RPMI8226 (cell line): ENCODE results near the gene THBS4.

Experiments used
- DNase-seq: peaks from one replicate; pipeline ENCODE4 v3.0.0-alpha.2; 2015

THBS4 gene

GRCh38 chr5:80034962-80035821 lies at the start of gene THBS4:
THBS4 (plus strand) TSS chr5:80035348; CDS start chr5:80035538, 190 bp downstream.
- no peak for DNase-seq

GRCh38 chr5:79986260-79986659 lies 48.9 kb upstream of the THBS4 start:
- no peak for DNase-seq

- no peak for DNase-seq
Observed at GRCh38 chr5:79990205-79990597, 44.9 kb upstream of the THBS4 start.

- DNase-seq: peak; percentile 94
Observed at GRCh38 chr5:79990598-79991507, 44.3 kb upstream of the THBS4 start, which contains the start of gene MTX3. MTX3 (minus strand) TSS chr5:79991262; CDS start chr5:79991238, 24 bp downstream.

GRCh38 chr5:79992891-79993657 lies 42.1 kb upstream of the THBS4 start:
- no peak for DNase-seq

GRCh38 chr5:79999722-80000121 lies 35.4 kb upstream of the THBS4 start:
- no peak for DNase-seq

GRCh38 chr5:80002677-80003076 lies 32.5 kb upstream of the THBS4 start:
- DNase-seq: no peak

GRCh38 chr5:80008995-80009765 lies 26.0 kb upstream of the THBS4 start:
- no peak for DNase-seq

GRCh38 chr5:80010754-80011392 lies 24.3 kb upstream of the THBS4 start:
- no peak for DNase-seq

GRCh38 chr5:80025069-80025468 lies 10.1 kb upstream of the THBS4 start:
- DNase-seq: no peak

GRCh38 chr5:80026841-80027240 lies 8.3 kb upstream of the THBS4 start:
- no peak for DNase-seq

- DNase-seq: no peak
Observed at GRCh38 chr5:80031109-80031508, 4.0 kb upstream of the THBS4 start.

GRCh38 chr5:80033513-80033912 lies 1.6 kb upstream of the THBS4 start:
- DNase-seq: no peak

- DNase-seq: no peak
Observed at GRCh38 chr5:80034559-80034958, 589 bp upstream of the THBS4 start.

- no peak for DNase-seq
Observed at GRCh38 chr5:80035839-80036238, 691 bp downstream of the THBS4 start.

GRCh38 chr5:80036615-80037014 lies 1.5 kb downstream of the THBS4 start:
- DNase-seq: no peak

GRCh38 chr5:80037366-80037765 lies 2.2 kb downstream of the THBS4 start:
- no peak for DNase-seq

GRCh38 chr5:80039650-80040049 lies 4.5 kb downstream of the THBS4 start:
- DNase-seq: no peak

- DNase-seq: no peak
Observed at GRCh38 chr5:80041527-80041926, 6.4 kb downstream of the THBS4 start.

- no peak for DNase-seq
Observed at GRCh38 chr5:80042330-80042729, 7.2 kb downstream of the THBS4 start.

GRCh38 chr5:80043187-80043586 lies 8.0 kb downstream of the THBS4 start:
- DNase-seq: no peak
